Measurements from ENCODE around the gene RBM10.

RBM10 gene

DNA sequence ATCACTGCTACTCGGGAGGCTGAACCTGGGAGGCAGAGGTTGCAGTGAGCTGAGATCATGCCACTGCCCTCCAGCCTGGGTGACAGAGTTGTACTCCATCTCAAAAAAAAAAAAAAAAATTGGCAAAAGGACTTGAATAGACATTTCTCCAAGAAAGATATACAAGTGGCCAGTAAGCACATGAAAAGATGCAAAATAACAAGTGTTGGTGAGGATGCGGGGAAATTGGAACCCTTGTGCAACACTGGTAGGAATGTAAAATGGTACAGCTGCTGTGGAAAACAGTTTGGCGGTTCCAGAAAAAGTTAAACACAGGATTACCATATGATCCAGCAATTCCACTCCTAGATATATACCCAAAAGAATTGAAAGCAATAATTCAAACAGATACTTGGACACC lies 19.4 kb downstream of the RBM10 start:
- no peaks in the 10 kb centered on the region for H3K4me1 ChIP-seq (ENCODE audit: insufficient read depth, low read length)
- no peak overlapping the region for H3K9ac ChIP-seq (ENCODE audit: low read depth, low read length)
- no peaks in the 10 kb centered on the region for H3K9me3 ChIP-seq (ENCODE audit: control insufficient read depth, insufficient read depth, low read length)
- no peaks in the 10 kb centered on the region for H3K36me3 ChIP-seq (ENCODE audit: insufficient read depth, low read length)

DNA sequence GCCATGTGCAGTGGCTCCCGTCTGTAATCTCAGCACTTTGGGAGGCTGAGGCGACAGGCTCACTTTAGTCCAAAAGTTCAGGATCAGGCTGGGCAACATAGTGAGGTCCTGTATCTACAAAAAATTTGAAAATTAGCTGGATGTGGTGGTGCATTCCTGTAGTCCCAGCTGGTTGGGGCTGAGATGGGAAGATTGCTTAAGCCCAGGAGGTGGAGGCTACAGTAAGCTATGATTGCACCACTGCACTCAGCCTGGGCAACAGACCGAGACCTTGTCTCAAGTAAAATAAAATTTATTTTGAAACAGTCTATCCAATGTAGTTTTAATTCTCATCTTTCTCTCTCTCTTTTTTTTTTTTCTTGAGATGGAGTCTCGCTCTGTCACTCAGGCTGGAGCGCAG lies 21.1 kb downstream of the RBM10 start:
- Histone ChIP-seq H3K9me3 (ENCODE audit: control insufficient read depth, insufficient read depth, low read length) (no peaks in the 10 kb centered on the region), H3K9ac (ENCODE audit: low read depth, low read length) (no peak overlapping the region), H3K4me1 (ENCODE audit: insufficient read depth, low read length) (no peaks in the 10 kb centered on the region), H3K36me3 (ENCODE audit: insufficient read depth, low read length) (no peaks in the 10 kb centered on the region)

DNA sequence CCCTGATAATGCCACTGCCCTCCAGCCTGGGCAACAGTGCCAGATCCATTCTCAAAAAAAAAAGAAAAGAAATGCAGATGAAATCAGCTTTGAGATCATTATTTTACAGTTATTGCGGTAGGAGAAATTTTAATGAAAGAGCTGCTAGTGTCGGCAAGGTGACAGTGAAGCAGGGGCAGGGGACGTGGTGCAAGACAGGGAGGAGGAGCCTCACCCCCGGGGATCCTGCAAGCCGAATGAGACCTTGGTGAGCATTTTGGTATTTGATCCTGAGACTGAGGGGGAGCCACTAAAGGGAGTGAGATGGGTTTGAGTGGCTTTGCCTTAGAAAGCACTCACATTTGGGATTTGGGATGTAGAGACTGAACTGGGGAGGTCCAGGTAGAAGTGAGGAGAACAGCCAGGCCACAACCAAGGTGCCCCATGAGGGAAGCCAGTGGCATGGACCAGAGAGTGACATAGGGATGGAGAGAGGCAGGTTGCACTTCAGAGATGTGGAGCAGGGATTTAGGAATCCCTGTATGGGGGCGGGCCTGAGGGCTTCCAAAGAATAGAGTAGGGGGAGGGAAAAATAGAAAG lies 23.6 kb downstream of the RBM10 start:
- no peaks in the 10 kb centered on the region for H3K9me3 ChIP-seq (ENCODE audit: control insufficient read depth, insufficient read depth, low read length)
- peaks cover 4% of the 10 kb centered on the region; the same call in 1 of the 2 replicates for H3K36me3 ChIP-seq (ENCODE audit: insufficient read depth, low read length)
- H3K9ac ChIP-seq (ENCODE audit: low read depth, low read length) = no peak overlapping the region
- no peaks in the 10 kb centered on the region for H3K4me1 ChIP-seq (ENCODE audit: insufficient read depth, low read length)

DNA sequence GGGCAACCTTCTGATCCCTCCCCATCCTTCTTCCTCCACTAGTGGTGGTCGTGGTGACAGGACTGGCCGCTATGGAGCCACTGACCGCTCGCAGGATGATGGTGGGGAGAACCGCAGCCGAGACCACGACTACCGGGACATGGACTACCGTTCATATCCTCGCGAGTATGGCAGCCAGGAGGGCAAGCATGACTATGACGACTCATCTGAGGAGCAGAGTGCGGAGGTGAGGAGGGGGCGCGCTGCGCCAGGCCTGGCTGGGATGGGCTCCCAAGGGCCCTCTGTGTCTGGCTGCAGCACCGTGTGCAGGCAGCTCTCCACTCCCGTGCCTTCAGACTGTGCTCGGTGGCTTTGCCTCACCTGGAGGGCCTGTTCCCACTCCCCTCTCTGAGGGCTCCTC lies 24.3 kb downstream of the RBM10 start:
- peaks cover 4% of the 10 kb centered on the region; the same call in 1 of the 2 replicates for H3K36me3 ChIP-seq (ENCODE audit: insufficient read depth, low read length)
- no peaks in the 10 kb centered on the region for H3K9me3 ChIP-seq (ENCODE audit: control insufficient read depth, insufficient read depth, low read length)
- H3K9ac ChIP-seq (ENCODE audit: low read depth, low read length) = no peak overlapping the region
- no peaks in the 10 kb centered on the region for H3K4me1 ChIP-seq (ENCODE audit: insufficient read depth, low read length)

- no peaks in the 10 kb centered on the region for H3K9me3 ChIP-seq (ENCODE audit: control insufficient read depth, insufficient read depth, low read length)
- no peaks in the 10 kb centered on the region for H3K4me1 ChIP-seq (ENCODE audit: insufficient read depth, low read length)
- H3K36me3 ChIP-seq (ENCODE audit: insufficient read depth, low read length) = peaks cover 4% of the 10 kb centered on the region; the same call in 1 of the 2 replicates
- no peak overlapping the region for H3K9ac ChIP-seq (ENCODE audit: low read depth, low read length)
These were observed 24.9 kb downstream of the RBM10 start for GRCh38 chrX:47169726-47170515.

DNA sequence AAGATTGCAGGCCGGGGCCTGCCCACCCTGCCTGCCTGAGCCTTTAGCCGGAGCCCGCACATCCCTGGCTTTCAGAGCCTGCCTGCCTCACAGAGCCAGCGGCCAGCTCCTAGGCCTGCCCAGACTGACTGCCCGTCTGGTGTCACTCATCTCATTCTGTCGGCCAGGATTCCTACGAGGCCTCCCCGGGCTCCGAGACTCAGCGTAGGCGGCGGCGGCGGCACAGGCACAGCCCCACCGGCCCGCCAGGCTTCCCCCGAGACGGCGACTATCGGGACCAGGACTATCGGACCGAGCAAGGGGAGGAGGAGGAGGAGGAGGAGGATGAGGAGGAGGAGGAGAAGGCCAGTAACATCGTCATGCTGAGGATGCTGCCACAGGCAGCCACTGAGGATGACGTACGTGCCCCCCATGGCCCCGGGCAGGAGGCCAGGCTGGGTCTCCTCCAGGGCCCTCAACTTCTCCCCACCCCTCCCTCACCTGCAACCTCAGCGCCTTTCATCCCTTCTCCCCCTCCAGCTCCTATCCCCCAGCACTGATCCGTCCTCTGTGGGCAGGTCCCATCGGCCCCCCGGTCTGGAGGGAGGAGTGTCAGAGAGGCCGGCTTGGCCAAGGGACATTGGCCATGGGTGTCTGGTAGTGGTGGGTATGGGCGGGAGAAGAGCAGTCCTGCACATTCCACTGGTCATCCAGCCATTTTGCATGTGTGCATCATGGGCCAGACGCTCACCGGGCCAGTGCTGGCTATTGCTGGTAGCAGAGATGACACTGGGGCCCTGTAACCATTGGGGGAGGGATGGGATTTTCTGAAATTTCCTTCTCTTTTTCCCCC lies 26.1 kb downstream of the RBM10 start:
- peaks cover 4% of the 10 kb centered on the region; the same call in 1 of the 2 replicates for H3K36me3 ChIP-seq (ENCODE audit: insufficient read depth, low read length)

DNA sequence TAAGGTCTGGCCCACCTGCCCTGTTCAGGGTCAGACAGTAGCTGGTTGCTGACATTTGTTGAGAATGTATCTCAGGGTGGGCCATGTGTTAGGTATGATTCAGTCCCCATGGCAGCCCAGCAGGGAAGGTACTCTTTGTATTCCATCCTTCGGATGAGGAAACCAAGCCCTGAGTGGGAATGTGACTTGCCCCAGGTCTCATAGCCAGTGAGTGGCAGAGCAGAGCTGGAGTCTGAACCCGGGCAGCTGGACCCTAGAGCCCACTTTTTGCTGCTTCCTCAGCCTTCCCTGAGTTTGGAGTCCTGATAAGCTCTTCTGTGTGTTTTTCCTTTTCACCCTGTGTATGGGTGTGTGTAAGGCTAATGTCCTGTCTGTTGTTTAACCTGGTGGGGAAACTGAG lies 27.0 kb downstream of the RBM10 start:
- H3K36me3 ChIP-seq (ENCODE audit: insufficient read depth, low read length) = peaks cover 6% of the 10 kb centered on the region
- H3K9me3 ChIP-seq (ENCODE audit: control insufficient read depth, insufficient read depth, low read length) = no peaks in the 10 kb centered on the region
- H3K9ac ChIP-seq (ENCODE audit: low read depth, low read length) = no peak overlapping the region

More for the DNA sequence above, 26.1 kb downstream of the RBM10 start:
- H3K4me1 ChIP-seq (ENCODE audit: insufficient read depth, low read length) = 0 out of 2 replicates have a peak, but pooled peaks cover 4% of the 10 kb centered on the region
- H3K9ac ChIP-seq (ENCODE audit: low read depth, low read length) = no peak overlapping the region
- no peaks in the 10 kb centered on the region for H3K9me3 ChIP-seq (ENCODE audit: control insufficient read depth, insufficient read depth, low read length)

GRCh38 chrX:47172549-47172948 lies 27.5 kb downstream of the RBM10 start:
- no peaks in the 10 kb centered on the region for H3K9me3 ChIP-seq (ENCODE audit: control insufficient read depth, insufficient read depth, low read length)
- 0 out of 2 replicates have a peak, but pooled peaks cover 8% of the 10 kb centered on the region for H3K4me1 ChIP-seq (ENCODE audit: insufficient read depth, low read length)
- H3K36me3 ChIP-seq (ENCODE audit: insufficient read depth, low read length) = peaks cover 10% of the 10 kb centered on the region
- no peak overlapping the region for H3K9ac ChIP-seq (ENCODE audit: low read depth, low read length)

More for the DNA sequence above, 27.0 kb downstream of the RBM10 start:
- H3K4me1 ChIP-seq (ENCODE audit: insufficient read depth, low read length) = 0 out of 2 replicates have a peak, but pooled peaks cover 7% of the 10 kb centered on the region

GRCh38 chrX:47172971-47173792 lies 28.2 kb downstream of the RBM10 start:
- Histone ChIP-seq H3K9ac (ENCODE audit: low read depth, low read length) (no peak overlapping the region), H3K36me3 (ENCODE audit: insufficient read depth, low read length) (peaks cover 15% of the 10 kb centered on the region), H3K4me1 (ENCODE audit: insufficient read depth, low read length) (0 out of 2 replicates have a peak, but pooled peaks cover 8% of the 10 kb centered on the region), H3K9me3 (ENCODE audit: control insufficient read depth, insufficient read depth, low read length) (no peaks in the 10 kb centered on the region)

DNA sequence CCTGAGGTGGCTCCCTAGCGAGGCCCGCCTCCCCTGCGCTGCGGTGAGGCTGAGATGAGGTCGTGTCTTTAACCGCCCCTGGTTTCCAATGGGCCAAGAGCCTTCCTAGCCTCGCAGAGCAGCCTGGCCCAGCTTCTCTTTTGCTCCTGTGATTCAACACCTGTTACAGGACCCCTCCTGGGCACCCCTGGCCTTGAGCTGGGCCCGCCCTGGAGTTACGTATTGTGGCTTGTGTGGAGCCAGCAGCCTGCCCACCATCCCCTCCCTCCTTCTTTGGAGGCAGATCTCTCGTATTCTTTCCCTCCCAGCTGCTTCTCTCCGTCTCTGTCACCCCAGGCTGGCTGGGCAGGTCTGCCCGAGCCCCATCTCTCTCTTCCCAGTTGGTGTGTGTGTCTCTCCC lies 29.4 kb downstream of the RBM10 start:
- H3K4me1 ChIP-seq (ENCODE audit: insufficient read depth, low read length) = 0 out of 2 replicates have a peak, but pooled peaks cover 8% of the 10 kb centered on the region
- no peaks in the 10 kb centered on the region for H3K9me3 ChIP-seq (ENCODE audit: control insufficient read depth, insufficient read depth, low read length)
- H3K36me3 ChIP-seq (ENCODE audit: insufficient read depth, low read length) = peaks cover 20% of the 10 kb centered on the region
- no peak overlapping the region for H3K9ac ChIP-seq (ENCODE audit: low read depth, low read length)

- Histone ChIP-seq H3K4me1 (ENCODE audit: insufficient read depth, low read length) (0 out of 2 replicates have a peak, but pooled peaks cover 8% of the 10 kb centered on the region), H3K9me3 (ENCODE audit: control insufficient read depth, insufficient read depth, low read length) (no peaks in the 10 kb centered on the region), H3K36me3 (ENCODE audit: insufficient read depth, low read length) (peaks cover 20% of the 10 kb centered on the region), H3K9ac (ENCODE audit: low read depth, low read length) (no peak overlapping the region; the same call in 1 of the 2 replicates)
These were observed 30.0 kb downstream of the RBM10 start for GRCh38 chrX:47174846-47175587.

- Histone ChIP-seq H3K36me3 (ENCODE audit: insufficient read depth, low read length) (peaks cover 20% of the 10 kb centered on the region), H3K4me1 (ENCODE audit: insufficient read depth, low read length) (0 out of 2 replicates have a peak, but pooled peaks cover 8% of the 10 kb centered on the region), H3K9me3 (ENCODE audit: control insufficient read depth, insufficient read depth, low read length) (no peaks in the 10 kb centered on the region), H3K9ac (ENCODE audit: low read depth, low read length) (no peak overlapping the region; the same call in 1 of the 2 replicates)
These were observed 30.6 kb downstream of the RBM10 start for GRCh38 chrX:47175588-47175980.

DNA sequence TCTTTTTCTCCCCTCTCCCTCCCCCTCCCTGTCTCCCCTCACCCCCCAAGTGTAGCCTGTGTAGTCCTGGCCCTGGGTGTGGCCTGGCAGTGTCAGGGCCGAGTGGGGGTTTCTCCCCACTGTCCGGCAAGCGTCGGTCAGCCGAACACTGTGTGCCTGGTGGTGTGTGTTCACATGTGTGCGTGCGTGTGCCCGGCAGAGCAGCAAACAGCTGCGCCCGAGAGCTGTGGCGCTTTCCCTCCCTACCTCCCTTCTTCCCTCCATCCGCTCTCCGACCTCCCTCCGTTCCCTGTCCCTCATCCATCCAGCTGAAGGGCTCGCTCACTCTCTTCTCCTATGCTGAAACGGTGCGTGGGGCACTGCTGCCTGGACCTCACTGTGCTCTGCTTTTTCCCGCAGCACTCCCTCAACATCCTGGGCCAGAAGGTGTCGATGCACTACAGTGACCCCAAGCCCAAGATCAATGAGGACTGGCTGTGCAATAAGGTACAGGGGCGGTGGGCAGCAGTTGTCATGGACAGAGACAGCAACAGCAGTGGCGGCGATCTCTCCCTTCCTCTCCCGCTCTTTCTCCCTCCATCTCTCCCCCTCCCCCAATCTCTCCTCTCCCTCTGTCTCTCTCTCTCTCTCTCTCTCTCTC lies 31.2 kb downstream of the RBM10 start:
- H3K9me3 ChIP-seq (ENCODE audit: control insufficient read depth, insufficient read depth, low read length) = no peaks in the 10 kb centered on the region
- H3K4me1 ChIP-seq (ENCODE audit: insufficient read depth, low read length) = 0 out of 2 replicates have a peak, but pooled peaks cover 8% of the 10 kb centered on the region
- H3K9ac ChIP-seq (ENCODE audit: low read depth, low read length) = no peak overlapping the region
- peaks cover 20% of the 10 kb centered on the region for H3K36me3 ChIP-seq (ENCODE audit: insufficient read depth, low read length)
